Inflammatory macrophage treated with lipopolysaccharide for 1 hour (primary cell): Measurements from ENCODE around the gene KAT2B.

Source experiments
- DNase-seq, 2 donors: peaks; one replicate each; pipeline ENCODE4 v3.0.0-alpha.2; 2020 to 2022

The KAT2B gene

GRCh38 chr3:20066850-20067617 is 26.8 kb downstream of the KAT2B start:
- no peak for DNase-seq

- DNase-seq = no peak
These were observed 28.4 kb downstream of the KAT2B start for GRCh38 chr3:20068512-20069177.

GRCh38 chr3:20069178-20069532 is 28.9 kb downstream of the KAT2B start:
- DNase-seq = no peak

DNA sequence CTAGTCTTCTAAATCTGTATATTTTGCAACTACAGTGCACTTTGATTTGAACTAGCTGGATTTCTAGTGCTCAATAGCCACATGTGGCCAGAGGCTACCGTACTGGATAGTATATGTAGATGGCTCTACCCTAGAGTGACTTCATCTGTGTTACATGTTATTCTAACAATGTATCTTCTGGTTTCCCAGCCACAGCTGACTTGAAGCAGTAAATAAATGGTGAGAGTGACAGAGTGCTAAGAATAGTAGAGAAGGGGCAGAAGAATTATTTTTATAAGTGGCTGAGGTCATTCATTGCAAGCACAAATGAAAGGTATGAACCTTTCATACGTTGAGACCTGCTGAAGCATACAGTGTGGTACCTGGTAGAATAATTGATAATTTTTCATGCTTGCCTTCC is 30.9 kb downstream of the KAT2B start:
- no peak for DNase-seq

GRCh38 chr3:20072422-20072821 is 32.2 kb downstream of the KAT2B start:
- DNase-seq = no peak

DNA sequence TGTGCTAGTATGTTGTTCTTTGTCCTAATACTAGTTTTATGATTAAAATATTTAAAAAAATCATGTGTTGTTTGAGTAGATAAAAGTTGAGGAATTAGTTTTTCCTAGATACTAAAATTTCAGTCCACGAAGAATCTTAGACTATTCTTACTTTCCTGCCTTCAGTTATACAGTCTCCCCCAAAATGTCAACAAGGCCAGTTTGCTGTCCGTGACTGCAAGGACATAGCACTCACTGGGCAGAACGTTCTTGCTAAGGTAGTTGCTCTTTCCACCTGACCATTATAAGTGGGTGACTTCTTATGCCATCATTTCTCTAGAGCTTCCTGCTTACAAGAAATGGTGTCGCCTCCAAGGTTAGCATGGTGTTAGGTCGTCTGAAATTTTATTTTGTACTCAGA is 32.8 kb downstream of the KAT2B start:
- no peak for DNase-seq

GRCh38 chr3:20073683-20074082 is 33.4 kb downstream of the KAT2B start:
- no peak for DNase-seq

DNA sequence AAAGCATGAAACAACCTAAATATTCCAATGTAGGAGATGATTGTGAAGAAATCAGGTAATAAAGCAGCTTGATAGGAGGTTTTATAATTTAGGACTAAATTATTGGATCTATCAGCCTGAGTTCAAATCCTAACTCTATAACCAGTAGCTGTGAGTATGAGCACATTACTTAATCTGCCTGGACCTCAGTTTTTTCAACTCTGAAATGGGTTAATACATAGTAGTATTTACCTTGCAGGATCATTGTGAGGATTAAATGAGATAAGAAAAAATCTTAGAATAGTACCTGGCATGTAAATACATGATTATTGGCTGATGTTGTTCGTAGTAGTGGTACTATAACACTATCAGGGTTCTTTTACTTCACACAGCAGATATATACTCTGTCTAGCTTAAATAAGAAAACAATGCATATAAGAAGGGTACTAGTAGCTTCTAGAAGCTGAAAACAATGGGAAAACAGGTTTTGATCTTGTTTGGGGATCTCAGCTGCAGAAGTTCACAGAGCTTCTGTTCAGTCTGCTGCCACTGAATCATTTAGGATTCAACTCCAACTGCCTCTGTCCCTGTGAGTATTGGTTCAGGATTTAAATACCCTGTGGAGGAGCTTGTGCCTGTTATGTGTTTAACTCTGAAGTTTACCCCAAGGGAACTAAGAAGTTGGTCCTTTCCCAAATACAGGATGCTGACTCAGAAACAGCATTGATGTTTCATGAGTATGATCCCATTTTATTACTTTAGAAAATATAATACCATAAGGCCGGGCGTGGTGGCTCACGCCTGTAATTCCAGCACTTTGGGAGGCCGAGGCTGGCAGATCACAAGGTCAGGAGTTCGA is 34.2 kb downstream of the KAT2B start:
- no peak for DNase-seq

DNA sequence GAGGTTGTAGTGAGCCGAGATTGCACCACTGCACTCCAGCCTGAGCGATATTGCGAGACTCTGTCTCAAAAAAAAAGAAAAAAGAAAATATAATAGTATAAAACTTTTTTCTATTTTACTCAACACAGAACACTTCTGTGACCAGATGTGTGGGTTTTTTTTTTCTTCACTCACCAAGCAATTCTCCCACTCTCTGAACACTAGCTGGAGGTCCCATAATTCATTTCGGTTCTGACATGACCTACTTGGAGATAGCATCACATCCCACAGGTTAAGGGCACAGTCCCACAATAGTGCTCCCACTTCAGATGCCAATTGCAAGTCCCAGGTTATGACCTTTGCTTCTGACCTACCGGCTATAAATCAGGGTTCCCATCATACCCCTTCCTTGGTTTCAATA is 35.0 kb downstream of the KAT2B start:
- DNase-seq = no peak

GRCh38 chr3:20076296-20076997 is 36.2 kb downstream of the KAT2B start:
- DNase-seq = no peak

DNA sequence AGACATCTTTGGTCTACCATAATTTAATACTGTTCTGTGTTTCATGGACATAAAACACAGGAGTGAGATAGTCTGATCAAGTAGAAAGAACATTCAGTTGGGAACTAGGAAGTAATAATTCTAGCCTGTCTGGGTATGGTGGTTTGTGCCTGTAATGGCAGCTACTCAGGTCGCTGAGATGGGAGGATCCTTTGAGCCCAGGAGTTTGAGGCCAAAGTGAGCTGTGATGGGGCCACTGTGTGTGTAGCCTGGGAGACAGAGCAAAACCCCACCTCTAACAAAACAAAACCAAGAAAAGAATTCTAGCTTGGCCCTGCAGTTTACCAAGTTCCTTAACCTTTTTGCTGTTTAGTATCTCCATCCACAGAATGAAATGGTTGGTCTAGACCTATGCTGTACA is 36.8 kb downstream of the KAT2B start:
- no peak for DNase-seq

GRCh38 chr3:20078194-20078714 is 38.0 kb downstream of the KAT2B start:
- DNase-seq = no peak

DNA sequence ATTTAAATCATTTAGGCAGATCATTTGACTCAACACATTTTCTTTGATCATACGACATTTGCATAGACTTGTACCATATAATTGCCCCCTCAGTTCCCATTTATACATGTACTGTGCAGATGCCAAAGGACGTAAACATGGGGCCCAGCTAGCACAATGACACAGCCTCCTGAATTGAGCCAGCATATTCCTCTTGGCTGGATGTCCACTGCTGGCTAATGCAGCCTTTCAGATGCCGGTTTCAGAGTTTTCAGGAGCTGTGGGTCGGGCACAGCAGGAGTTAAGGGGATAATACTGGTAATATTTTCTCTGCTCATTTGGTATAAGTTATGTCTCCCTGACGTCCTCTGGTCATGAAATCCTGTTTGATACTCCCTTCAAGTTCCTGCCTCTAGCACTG is 39.4 kb downstream of the KAT2B start:
- no peak for DNase-seq

GRCh38 chr3:20080956-20081554 is 40.8 kb downstream of the KAT2B start:
- DNase-seq = peak in 1 of 2 donors; percentile 11

DNA sequence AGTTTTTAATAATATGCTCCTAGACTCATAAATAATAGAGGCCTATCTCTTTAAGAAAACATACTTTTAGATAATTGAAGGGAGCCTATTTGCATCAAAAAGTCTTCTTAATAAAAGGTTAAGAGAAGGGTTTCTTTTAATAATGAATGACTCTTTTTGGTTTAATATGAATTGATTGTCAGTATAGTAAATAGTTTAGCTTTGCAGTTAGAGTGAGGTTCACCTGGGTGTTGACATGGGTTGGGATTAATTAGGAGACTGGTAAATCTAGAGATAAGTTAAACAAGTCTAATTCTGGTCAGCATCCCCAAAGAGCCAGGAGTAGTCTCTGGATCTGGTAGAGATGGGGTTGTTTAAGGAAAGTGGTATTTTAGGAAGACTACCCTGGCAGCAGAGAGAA is 43.0 kb downstream of the KAT2B start:
- DNase-seq = no peak

DNA sequence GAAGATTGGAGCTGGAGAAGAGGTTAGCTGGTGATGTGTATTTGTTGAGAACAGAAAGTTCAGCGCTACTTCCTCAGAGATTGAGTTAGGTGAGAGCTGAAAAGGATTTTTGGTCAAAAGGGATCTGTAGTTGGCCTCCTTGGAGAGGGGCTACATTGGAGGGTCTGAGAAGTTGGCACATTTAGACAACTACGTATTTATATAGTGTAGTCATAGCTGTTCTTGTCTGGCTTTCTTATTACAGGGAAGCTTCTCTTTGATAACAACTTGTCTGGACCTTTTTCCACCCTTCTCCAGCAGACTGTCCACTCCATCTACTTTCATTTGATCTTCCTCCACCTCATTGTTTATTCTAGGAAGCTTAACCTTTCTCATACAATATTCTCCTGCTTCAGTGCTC is 43.7 kb downstream of the KAT2B start:
- DNase-seq = no peak

DNA sequence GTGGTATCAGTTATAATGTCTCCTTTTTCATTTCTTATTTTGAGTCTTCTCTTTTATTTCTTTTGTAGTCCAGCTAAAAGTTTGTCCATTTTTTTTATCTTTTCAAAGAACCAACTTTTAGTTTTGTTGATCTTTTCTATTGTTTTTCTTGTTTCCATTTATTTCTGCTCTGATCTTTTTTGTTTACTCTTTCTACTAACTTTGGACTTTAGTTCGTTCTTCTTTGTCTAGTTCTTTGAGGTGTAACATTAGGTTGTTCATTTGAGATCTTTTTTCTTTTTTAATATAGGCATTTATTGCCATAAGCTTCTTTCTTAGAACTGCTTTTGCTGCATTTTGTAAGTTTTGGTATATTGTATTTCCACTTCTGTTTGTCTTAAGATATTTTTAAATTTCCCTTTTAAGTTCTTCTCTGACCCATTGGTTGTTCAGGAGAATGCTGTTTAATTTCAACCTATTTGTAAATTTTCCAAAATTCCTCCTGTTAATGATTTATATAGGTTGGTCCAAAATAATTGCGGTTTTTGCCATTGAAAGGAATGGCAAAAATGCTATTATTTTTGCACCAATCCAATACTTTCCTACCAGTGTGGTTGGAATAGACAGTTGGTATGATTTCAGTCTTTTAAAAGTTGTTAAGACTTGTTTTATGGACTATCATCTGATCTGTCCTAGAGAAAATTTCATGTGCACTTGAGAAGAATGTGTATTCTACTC is 51.2 kb downstream of the KAT2B start:
- DNase-seq = no peak

DNA sequence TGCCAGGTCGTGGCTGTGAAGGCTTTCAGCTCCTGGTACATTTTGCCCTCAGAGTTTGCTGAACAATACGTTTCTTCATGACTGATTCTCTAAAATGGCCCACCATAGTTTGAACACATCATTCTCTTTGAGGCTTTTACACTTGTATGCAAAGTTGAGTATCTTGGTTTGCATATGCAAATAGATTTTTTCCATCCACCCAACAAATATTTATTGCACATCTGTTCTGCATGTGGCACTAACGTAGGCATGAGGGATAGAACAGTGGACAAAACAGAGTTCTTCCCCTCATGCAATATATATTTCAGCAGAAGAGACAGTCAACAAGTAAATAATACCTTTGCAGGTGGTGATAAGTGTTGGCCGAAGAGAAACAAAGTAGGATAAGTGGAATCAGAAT is 55.2 kb downstream of the KAT2B start:
- DNase-seq = no peak

- DNase-seq = no peak
These were observed 56.0 kb downstream of the KAT2B start for GRCh38 chr3:20096135-20096685.

GRCh38 chr3:20097015-20097414 is 56.8 kb downstream of the KAT2B start:
- no peak for DNase-seq

- no peak for DNase-seq
These were observed 58.8 kb downstream of the KAT2B start for GRCh38 chr3:20099060-20099459.

DNA sequence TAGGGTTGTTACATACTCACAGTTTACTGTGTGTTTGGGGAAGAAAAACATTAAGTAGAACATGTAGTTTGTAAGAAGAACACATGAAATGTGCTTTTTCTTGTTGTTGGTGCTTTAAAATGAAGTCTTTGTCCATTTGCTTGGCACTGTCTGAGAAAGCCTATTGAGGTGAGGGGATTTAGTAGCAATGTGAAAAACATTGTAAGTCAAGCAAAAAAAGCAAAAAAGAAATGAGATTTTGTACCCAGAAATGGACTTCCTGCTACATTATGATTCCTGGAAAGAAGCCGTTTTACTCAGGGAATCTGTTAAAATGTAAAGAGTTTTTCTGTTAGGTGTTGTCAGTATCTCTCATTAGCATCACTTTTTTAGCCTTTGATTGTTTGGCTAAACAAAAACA is 59.9 kb downstream of the KAT2B start:
- no peak for DNase-seq
